Measurements from ENCODE around the gene SCFD2. TPM values are rescaled to one million over a fixed set of nuclear protein-coding genes. Genes with fewer than 3 reads are reported as not detected.
A peak's percentile ranks its signal among the peaks of the same experiment; 100 is the strongest.

SCFD2 gene
- total and polyA plus RNA-seq, 2 of the 8 experiments (the other 6 are each of a cell fraction or from before 2014, with no cell fraction given), result 6.2 to 10.2 TPM

DNA sequence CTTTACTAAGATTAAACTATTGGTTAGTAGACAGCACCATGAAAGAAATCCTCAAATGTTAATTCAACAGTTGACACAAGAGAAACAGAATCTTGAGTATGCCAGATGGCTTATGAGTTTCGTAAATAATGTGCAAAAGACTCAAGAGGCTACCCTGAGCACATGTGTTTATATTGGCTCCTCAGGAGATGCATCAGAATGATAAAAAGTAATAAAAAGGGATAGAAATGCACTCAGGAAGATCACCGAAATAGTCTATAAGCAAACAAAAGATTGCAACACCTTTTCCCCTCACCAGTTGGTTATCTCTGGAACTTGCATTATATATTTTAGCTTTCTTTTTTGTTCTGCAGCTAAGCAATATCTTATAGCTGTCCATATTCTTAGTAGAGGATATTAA, 84.4 kb downstream of the SCFD2 start:
- Histone ChIP-seq H2BK120ac (replicated peaks; ENCODE audit: low read depth, low read length) (no peak overlapping the region), H3K14ac (ENCODE audit: insufficient read length) (no peak overlapping the region), H2BK12ac (ENCODE audit: low read depth, low read length) (no peak overlapping the region), H3K27me3 (replicated peaks in 1 of 4; ENCODE audit: control insufficient read depth in 3 of 4, extremely low read depth in 1 of 4, insufficient read depth in 3 of 4, low read length in 3 of 4) (no peaks in the 10 kb centered on the region), H3K4me3 (ENCODE audit: extremely low read depth in 1 of 4, insufficient read depth in 2 of 4, low read depth in 3 of 4, low read length in 4 of 4) (no peak overlapping the region), H3K56ac (replicated peaks; ENCODE audit: insufficient read length, low read depth, low read length) (no peak overlapping the region), H3K18ac (ENCODE audit: extremely low read depth, low read length) (no peak overlapping the region), H2BK5ac (ENCODE audit: low read depth, low read length) (no peak overlapping the region), H3K27ac (ENCODE audit: low read depth, low read length) (no peak overlapping the region), H2AFZ (ENCODE audit: low read length) (no peak overlapping the region), H3K23ac (ENCODE audit: insufficient read length) (no peak overlapping the region), H4K91ac (replicated peaks; ENCODE audit: insufficient read length, low read length) (no peak overlapping the region), H3K4me1 (replicated peaks in 1 of 4; ENCODE audit: control insufficient read depth in 3 of 4, insufficient read depth in 4 of 4, low read length in 3 of 4) (no peaks in the 10 kb centered on the region), H3K4me2 (ENCODE audit: insufficient read depth in 1 of 2, low read depth in 2 of 2, low read length in 2 of 2) (no peak overlapping the region), H3K36me3 (ENCODE audit: control insufficient read depth in 2 of 4, insufficient read depth in 4 of 4, low read length in 3 of 4) (no peaks in the 10 kb centered on the region), H4K5ac (ENCODE audit: insufficient read length, low read depth, low read length) (no peak overlapping the region), H2BK20ac (ENCODE audit: low read length) (no peak overlapping the region), H4K20me1 (replicated peaks in 1 of 2; ENCODE audit: control insufficient read depth in 1 of 2, insufficient read depth in 2 of 2, low read length in 2 of 2) (no peaks in the 10 kb centered on the region), H4K8ac (ENCODE audit: extremely low read depth, insufficient read depth, low read length) (no peak overlapping the region), H2BK15ac (ENCODE audit: low read length) (no peak overlapping the region), H3K4ac (replicated peaks; ENCODE audit: insufficient read length, low read depth, low read length) (no peak overlapping the region), H3K79me2 (ENCODE audit: control insufficient read depth in 1 of 2, insufficient read depth in 2 of 2, low read length in 2 of 2) (no peaks in the 10 kb centered on the region), H3K9me3 (ENCODE audit: insufficient read depth in 2 of 2, low read depth in 1 of 2, low read length in 1 of 2) (no peaks in the 10 kb centered on the region), H2AK5ac (ENCODE audit: low read depth, low read length) (no peak overlapping the region), H3K9ac (replicated peaks in 1 of 4; ENCODE audit: extremely low read depth in 1 of 4, low read depth in 3 of 4, low read length in 3 of 4) (no peak overlapping the region), H3K23me2 (ENCODE audit: low read depth, low read length) (no peaks in the 10 kb centered on the region), H3K79me1 (ENCODE audit: low read depth, low read length) (no peaks in the 10 kb centered on the region; the same call in 1 of the 2 replicates)
- DNase-seq (ENCODE audit: low read depth in 1 of 2, low spot score in 2 of 2), result no peak
- ChIA-PET POLR2A (ENCODE audit: partially characterized antibody) (no interaction called here), CTCF (ENCODE audit: partially characterized antibody) (interaction anchor here (1.3 kb wide), 1 partner anchor 10 kb away, joined by 5 read pairs; no protein-coding TSS in a partner anchor)
- FAIRE-seq, result peak; percentile 7
- 87% methylated on average over 2 of the region's 2 CpGs; no CpG with 5 or more reads in 1 of the 2 experiments for WGBS, 2 experiments (ENCODE audit: extremely low coverage in 1 of 2, insufficient coverage in 1 of 2, insufficient read length in 1 of 2, insufficient replicate concordance in 2 of 2, low coverage in 1 of 2, low lambda C conversion rate in 2 of 2, missing lambda C conversion rate in 1 of 2)
- TF ChIP-seq CBX8 (IDR thresholded peaks at IDR 0.05; ENCODE audit: borderline replicate concordance, low read depth, low read length), result no peak
- TF ChIP-seq POU5F1 (IDR thresholded peaks at IDR 0.05; ENCODE audit: low read depth, low read length), result no peak
- no peak for TF ChIP-seq GABPA (IDR thresholded peaks at IDR 0.05; ENCODE audit: borderline replicate concordance, insufficient read depth, low read length)

All from H1 (cell line).